Transverse colon (tissue), 4 donors: ENCODE measurements around the gene NPEPL1. TPM values are rescaled to one million over a fixed set of nuclear protein-coding genes. Genes with fewer than 3 reads are reported as not detected.

Experiments used
- DNase-seq: peaks from one replicate; pipeline ENCODE4 v3.0.0-alpha.2; 2019
- H3K27ac ChIP-seq, 4 donors: fragments of 200-600 bp; sonication (generic); 2 replicates each; pipeline ENCODE4 v1.5.1; 2016 to 2018; ENCODE audit warnings: inconsistent platforms in 4 of 4
- H3K27me3 ChIP-seq: fragments of 200-600 bp; sonication (generic); 2 replicates; pipeline ENCODE4 v1.5.1; 2017; ENCODE audit warnings: inconsistent platforms
- H3K36me3 ChIP-seq, 4 donors: fragments of 200-600 bp; sonication (generic); 2 replicates each; pipeline ENCODE4 v1.5.1; 2017 to 2019; ENCODE audit warnings: inconsistent platforms in 4 of 4
- H3K4me1 ChIP-seq, 4 donors: fragments of 200-600 bp; sonication (generic); 2 replicates each; pipeline ENCODE4 v1.5.1; 2017 to 2020; ENCODE audit warnings: inconsistent platforms in 4 of 4
- H3K4me3 ChIP-seq, 4 donors: fragments of 200-600 bp; sonication (generic); 1 replicate in 1 of 4; 2 replicates in 3 of 4; pipeline versions ENCODE4 v1.5.1 to v1.6.1; 2017 to 2019; ENCODE audit warnings: inconsistent platforms in 4 of 4
- H3K9me3 ChIP-seq, 2 donors: fragments of 200-600 bp; sonication (generic); 2 replicates each; pipeline ENCODE4 v1.5.1; 2017 to 2019; ENCODE audit warnings: inconsistent platforms in 2 of 2
- CTCF ChIP-seq, 5 experiments: fragments of 200-600 bp in 3 of 5; fragments of 450-650 bp in 2 of 5; sonication (generic) in 3 of 5; IDR thresholded peaks; 1 replicate in 2 of 5; 2 replicates in 3 of 5; pipeline ENCODE4 v1.5.1; 2016 to 2017; ENCODE audit warnings: antibody characterized with exemption in 5 of 5, inconsistent platforms in 3 of 5, mild to moderate bottlenecking in 2 of 5, moderate library complexity in 1 of 5
- EP300 ChIP-seq: sonication (generic); formaldehyde crosslinking; IDR thresholded peaks from one replicate; pipeline ENCODE4 v1.6.1; 2017; ENCODE audit warnings: antibody characterized with exemption, low read depth
- POLR2A ChIP-seq: fragments of 450-650 bp; IDR thresholded peaks from one replicate; pipeline ENCODE4 v1.6.1; 2016; ENCODE audit warnings: antibody characterized with exemption, mild to moderate bottlenecking, moderate library complexity
- POLR2AphosphoS5 ChIP-seq, 3 donors: sonication (generic); formaldehyde crosslinking; IDR thresholded peaks; one replicate each; pipeline ENCODE4 v1.6.1; 2016; ENCODE audit warnings: antibody characterized with exemption in 3 of 3
- WGBS, 2 donors: methylation state at CpG; one replicate each; pipeline ENCODE4 v1.1.5; 2018; ENCODE audit warnings: low coverage in 1 of 2; 5-methylcytosine and 5-hydroxymethylcytosine counted together
- in situ Hi-C, 4 donors: fragments of 200-750 bp; cut with MboI; loops; one replicate each; pipeline versions ENCODE4 v1.15.0 to v1.15.1; 2017; ENCODE audit warnings: low sequenced_read_pairs in 3 of 4, low pct_ligation_motif_present in 1 of 4, low pct_unique_long_range_greater_than_20kb in 1 of 4
- intact Hi-C: fragments of 100-400 bp; cut with DNase I; formaldehyde crosslinking; loops from one replicate; pipeline ENCODE4 v1.15.1; 2023; ENCODE audit warnings: low total_unique reads
- total RNA-seq, 4 donors: library from RNA; depleted of rRNA; stranded (reverse); fragments of >200 nt; gene quantifications; one replicate each; pipeline ENCODE4 v1.1.0, GENCODE V29; 2016

Gene NPEPL1
- total RNA-seq, 4 donors from 2014 or later: 33.3 to 109 (median 66.9) TPM

- TF ChIP-seq CTCF (IDR thresholded peaks at IDR 0.05): no peak
- Histone ChIP-seq H3K9me3 (no peaks in the 10 kb centered on the region), H3K27ac (no peak overlapping the region), H3K36me3 (no peaks in the 10 kb centered on the region), H3K27me3 (peaks cover 13% of the 10 kb centered on the region), H3K4me1 (no peaks in the 10 kb centered on the region), H3K4me3 (no peak overlapping the region)
- no peak for DNase-seq
- WGBS, 2 donors: 59 to 82% methylated on average over 3 to 13 of the region's 13 CpGs
- in situ Hi-C loops: no loop called here
- intact Hi-C loops: no loop called here
These were observed 50.3 kb downstream of the NPEPL1 start for GRCh38 chr20:58742668-58743566.

- 81 to 100% methylated on average over 1 of the region's 1 CpG for WGBS, 2 donors
- in situ Hi-C loops: no loop called here
- peaks cover 2% of the 10 kb centered on the region for H3K27me3 ChIP-seq
These were observed 51.4 kb downstream of the NPEPL1 start for GRCh38 chr20:58743929-58744534.

GRCh38 chr20:58744836-58745235 lies 52.2 kb downstream of the NPEPL1 start:
- H3K9me3 ChIP-seq: no peaks in the 10 kb centered on the region
- no peak overlapping the region for H3K27ac ChIP-seq
- WGBS, 2 donors: 82% methylated on average over 1 of the region's 1 CpG; no CpG with 5 or more reads in 1 of the 2 donors
- TF ChIP-seq POLR2AphosphoS5 (IDR thresholded peaks at IDR 0.05) (no peak), EP300 (no peak), POLR2A (no peak), CTCF (IDR thresholded peaks at IDR 0.05) (no peak)
- intact Hi-C loops (no loop called here), in situ Hi-C loops (no loop called here)
- no peaks in the 10 kb centered on the region for H3K27me3 ChIP-seq
- H3K4me3 ChIP-seq: no peak overlapping the region
- no peaks in the 10 kb centered on the region for H3K4me1 ChIP-seq
- DNase-seq: no peak
- no peaks in the 10 kb centered on the region for H3K36me3 ChIP-seq

More at GRCh38 chr20:58743929-58744534, 51.4 kb downstream of the NPEPL1 start:
- H3K36me3 ChIP-seq: no peaks in the 10 kb centered on the region
- no peaks in the 10 kb centered on the region for H3K9me3 ChIP-seq
- H3K27ac ChIP-seq: no peak overlapping the region
- H3K4me3 ChIP-seq: no peak overlapping the region
- TF ChIP-seq POLR2A (no peak), EP300 (no peak), POLR2AphosphoS5 (IDR thresholded peaks at IDR 0.05) (no peak), CTCF (IDR thresholded peaks at IDR 0.05) (no peak)
- intact Hi-C loops: no loop called here
- H3K4me1 ChIP-seq: no peaks in the 10 kb centered on the region
- no peak for DNase-seq

- no peak for DNase-seq
- TF ChIP-seq EP300 (no peak), CTCF (IDR thresholded peaks at IDR 0.05) (no peak), POLR2A (no peak)
- no peaks in the 10 kb centered on the region for H3K4me1 ChIP-seq
- H3K27me3 ChIP-seq: no peaks in the 10 kb centered on the region
- intact Hi-C loops: no loop called here
- no peak overlapping the region for H3K4me3 ChIP-seq
- H3K27ac ChIP-seq: no peak overlapping the region
- no peaks in the 10 kb centered on the region for H3K36me3 ChIP-seq
- 100% methylated on average over 1 of the region's 1 CpG; no CpG with 5 or more reads in 1 of the 2 donors for WGBS, 2 donors
- H3K9me3 ChIP-seq: no peaks in the 10 kb centered on the region
- in situ Hi-C loops: no loop called here
These were observed 52.8 kb downstream of the NPEPL1 start for GRCh38 chr20:58745391-58745790.
